AG04450 (cell line): Measurements from ENCODE around the gene NPAS3. TPM values are rescaled to one million over a fixed set of nuclear protein-coding genes. Genes with fewer than 3 reads are reported as not detected.

ENCODE experiments used
- CTCF ChIA-PET: fragments of 300-600, 350-600 bp; formaldehyde crosslinking; extraction: SDS; loops from one replicate; lab custom pipeline; 2022; ENCODE audit warnings: antibody characterized with exemption, inconsistent platforms; lab: Charles Lee
- POLR2A ChIA-PET: fragments of 350-600 bp; formaldehyde crosslinking; extraction: SDS; loops from one replicate; lab custom pipeline; 2021; ENCODE audit warnings: antibody characterized with exemption, inconsistent platforms; lab: Yijun Ruan, JAX
- DNase-seq: peaks from one replicate; pipeline ENCODE4 v3.0.0-alpha.2; 2011; ENCODE audit warnings: low read depth, low spot score
- H3K27ac ChIP-seq: one replicate; pipeline ENCODE4 v1.5.1; 2012; ENCODE audit warnings: low read depth, low read length, control low read depth
- H3K27me3 ChIP-seq: one replicate; pipeline ENCODE4 v1.6.0; 2012; ENCODE audit warnings: low read length; ENCODE audit not compliant: control insufficient read depth, insufficient read depth
- H3K4me3 ChIP-seq: 2 replicates; pipeline ENCODE4 v1.5.1; 2011; ENCODE audit warnings: mild to moderate bottlenecking, low read depth, low read length, control low read depth
- H3K9me3 ChIP-seq: 2 replicates; pipeline ENCODE4 v1.5.1; 2012; ENCODE audit warnings: low read length; ENCODE audit not compliant: control insufficient read depth, insufficient read depth
- CTCF ChIP-seq: IDR thresholded peaks from 2 replicates; pipeline ENCODE4 v1.5.1; 2011; ENCODE audit warnings: low read depth, low read length, control low read depth, inconsistent platforms
- polyA plus RNA-seq: library from polyadenylated mRNA; depleted of rRNA; stranded (reverse); fragments of >200 nt; gene quantifications from 2 replicates; pipeline ENCODE4 v1.2.3, GENCODE V29; 2011

The NPAS3 gene
- polyA plus RNA-seq, 1 experiment, result not detected

GRCh38 chr14:33435911-33436689, 497.4 kb downstream of the NPAS3 start:
- POLR2A ChIA-PET, result no interaction called here
- H3K4me3 ChIP-seq, result no peak overlapping the region
- no peaks in the 10 kb centered on the region for H3K27me3 ChIP-seq
- CTCF ChIA-PET, result no interaction called here
- no peak for DNase-seq
- no peak for TF ChIP-seq CTCF
- H3K27ac ChIP-seq, result no peak overlapping the region
- no peaks in the 10 kb centered on the region for H3K9me3 ChIP-seq

- Histone ChIP-seq H3K4me3 (no peak overlapping the region), H3K27ac (no peak overlapping the region), H3K27me3 (no peaks in the 10 kb centered on the region), H3K9me3 (no peaks in the 10 kb centered on the region)
- ChIA-PET CTCF (no interaction called here), POLR2A (no interaction called here)
- no peak for TF ChIP-seq CTCF
- DNase-seq, result no peak
These were observed 503.0 kb downstream of the NPAS3 start for GRCh38 chr14:33441633-33442032.

DNA sequence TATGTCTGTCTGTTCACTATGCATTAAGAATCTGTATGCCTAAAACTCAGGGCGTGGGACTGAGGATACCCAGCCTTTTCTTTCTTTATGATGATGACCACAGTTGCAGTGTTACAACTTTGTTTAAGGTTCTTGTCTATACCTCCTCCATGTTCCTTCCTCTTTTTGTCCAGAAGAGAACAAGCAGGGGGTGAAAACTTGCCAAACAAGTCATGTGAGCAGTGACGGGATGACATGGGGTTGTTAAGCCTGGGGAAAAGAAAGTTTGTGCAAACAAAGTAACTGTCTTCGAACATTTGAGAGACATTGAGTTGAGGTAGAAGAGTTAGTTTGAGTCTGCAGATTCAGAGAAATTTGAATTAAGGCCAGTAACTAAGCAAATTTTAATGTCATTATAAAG, 505.5 kb downstream of the NPAS3 start:
- CTCF ChIA-PET, result no interaction called here
- no peak for TF ChIP-seq CTCF

DNA sequence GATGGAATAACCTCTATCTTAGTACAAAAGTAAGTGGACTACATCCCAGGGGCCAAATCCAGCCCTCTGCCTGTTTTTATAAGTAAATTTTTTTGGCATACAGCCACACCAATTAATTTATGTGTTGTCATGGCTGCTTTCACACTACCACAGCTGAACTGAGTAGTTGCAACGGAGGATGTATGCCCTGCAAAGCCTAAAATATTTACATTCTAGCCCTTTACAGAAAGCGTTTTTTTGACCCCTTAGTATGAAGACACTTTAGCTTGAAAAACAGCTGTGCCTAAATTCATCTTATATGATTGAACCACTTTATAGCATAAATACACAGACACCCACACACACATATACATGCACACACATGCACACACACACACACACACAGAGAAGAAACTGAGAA, 510.6 kb downstream of the NPAS3 start:
- no peak overlapping the region for H3K27ac ChIP-seq
- CTCF ChIA-PET, result no interaction called here
- DNase-seq, result no peak
- no peaks in the 10 kb centered on the region for H3K27me3 ChIP-seq
- no peaks in the 10 kb centered on the region for H3K9me3 ChIP-seq
- TF ChIP-seq CTCF, result no peak
- H3K4me3 ChIP-seq, result no peak overlapping the region
- POLR2A ChIA-PET, result no interaction called here

More for the DNA sequence above, 505.5 kb downstream of the NPAS3 start:
- Histone ChIP-seq H3K4me3 (no peak overlapping the region), H3K9me3 (no peaks in the 10 kb centered on the region), H3K27me3 (no peaks in the 10 kb centered on the region), H3K27ac (no peak overlapping the region)
- no peak for DNase-seq
- POLR2A ChIA-PET, result no interaction called here

- no peak for DNase-seq
- CTCF ChIA-PET, result no interaction called here
- Histone ChIP-seq H3K27me3 (no peaks in the 10 kb centered on the region), H3K4me3 (no peak overlapping the region), H3K9me3 (no peaks in the 10 kb centered on the region), H3K27ac (no peak overlapping the region)
- no peak for TF ChIP-seq CTCF
- POLR2A ChIA-PET, result no interaction called here
These were observed 511.2 kb downstream of the NPAS3 start for GRCh38 chr14:33449703-33450395.
